Psoas muscle (tissue), 8 donors: ENCODE measurements around the gene FBXO4. TPM values are rescaled to one million over a fixed set of nuclear protein-coding genes. Genes with fewer than 3 reads are reported as not detected.

Experiments
- ATAC-seq, 4 donors: fragments of 200-7000 bp; cut with Tn5 transposase; one replicate each; pipeline ENCODE4 v1.9.1; 2020; ENCODE audit warnings: moderate library complexity in 3 of 4, mild to moderate bottlenecking in 2 of 4
- DNase-seq, 2 donors: peaks; one replicate each; pipeline ENCODE4 v3.0.0-alpha.2; 2020
- H3K27ac ChIP-seq: fragments of 200-600 bp; one replicate; pipeline ENCODE4 v1.8.0; 2022
- H3K27me3 ChIP-seq, 3 donors: fragments of 200-600 bp in 1 of 3; one replicate each; pipeline versions ENCODE4 v1.6.1 to v1.8.0; 2013 to 2022; ENCODE audit warnings: low read length in 2 of 3, mild to moderate bottlenecking in 2 of 3, moderate library complexity in 1 of 3; ENCODE audit not compliant: insufficient read depth in 3 of 3
- H3K36me3 ChIP-seq, 2 donors: fragments of 200-600 bp in 1 of 2; one replicate each; pipeline versions ENCODE4 v1.6.1 to v1.8.0; 2013 to 2022; ENCODE audit warnings: low read depth in 1 of 2, mild to moderate bottlenecking in 1 of 2, moderate library complexity in 1 of 2; ENCODE audit not compliant: insufficient read depth in 1 of 2
- H3K4me1 ChIP-seq: fragments of 200-600 bp; one replicate; pipeline ENCODE4 v1.8.0; 2022
- H3K4me3 ChIP-seq: fragments of 200-600 bp; one replicate; pipeline ENCODE4 v1.8.0; 2022; ENCODE audit warnings: mild to moderate bottlenecking
- H3K9me3 ChIP-seq: fragments of 200-600 bp; one replicate; pipeline ENCODE4 v1.8.0; 2022
- CTCF ChIP-seq: fragments of 200-600 bp; IDR thresholded peaks from one replicate; pipeline ENCODE4 v1.8.0; 2022; ENCODE audit warnings: antibody characterized with exemption
- WGBS, 3 donors: extraction: QIAGEN DNeasy Blood & Tissue Kit; methylation state at CpG; one replicate each; pipeline versions ENCODE4 v1.1.6 to v1.1.7; 2013; 5-methylcytosine and 5-hydroxymethylcytosine counted together
- intact Hi-C, 2 donors: fragments of 100-400 bp; cut with DNase I; formaldehyde crosslinking; loops; one replicate each; pipeline versions ENCODE4 v1.11.0 to v1.14.2; 2022
- polyA plus RNA-seq, 3 donors: library from polyadenylated mRNA; stranded (reverse); fragments of 200-250 nt; gene quantifications; one replicate each; pipeline ENCODE4 v1.2.3, GENCODE V29; 2013
- total RNA-seq, 4 donors: library from RNA; stranded (reverse); fragmentation: NEBNext Ultra II Directional in 2 of 4; extraction: Animal tissue kit (Norgen Biotek cat#: 25700) in 2 of 4; gene quantifications; one replicate each; pipeline versions ENCODE4 v1.2.1 to v1.2.4, GENCODE V29; 2021 to 2023
- donor health status: healthy with polysubstance abuse.
- donor health status: DM: no; HTN: no; CAD: no; lungs with moderate emphysema.
- donor health status: Bipolar disorder and iron deficiency.
- donor health status: healthy.
- donor health status: DM: yes; HTN: yes; CAD: no.
- donor health status: DM: no; HTN: no; CAD: no.
- donor health status: DM: no; HTN: no; CAD: no.
- donor health status: DM: yes; HTN: yes; CAD: no.

FBXO4 gene
- total and polyA plus RNA-seq, 7 donors = 1.2 to 4.3 (median 2.6) TPM

GRCh38 chr5:41891066-41891707, 33.9 kb upstream of the FBXO4 start:
- no peaks in the 10 kb centered on the region for H3K4me1 ChIP-seq
- no peak for ATAC-seq
- 60 to 64% (median 61%) methylated on average over 2 of the region's 2 CpGs for WGBS, 3 donors
- no peak overlapping the region for H3K27ac ChIP-seq
- H3K4me3 ChIP-seq = no peak overlapping the region
- no peak for DNase-seq
- no peak for TF ChIP-seq CTCF
- H3K36me3 ChIP-seq = no peaks in the 10 kb centered on the region
- H3K9me3 ChIP-seq = no peaks in the 10 kb centered on the region
- H3K27me3 ChIP-seq = peaks cover 0 to 14% (median 3%) of the 10 kb centered on the region in 3 donors
- intact Hi-C loops = no loop called here

GRCh38 chr5:41892031-41892430, 33.0 kb upstream of the FBXO4 start:
- no peak for DNase-seq
- no peaks in the 10 kb centered on the region for H3K36me3 ChIP-seq
- H3K27me3 ChIP-seq = peaks cover 0 to 20% (median 6%) of the 10 kb centered on the region in 3 donors
- H3K4me3 ChIP-seq = no peak overlapping the region
- no peak for ATAC-seq
- intact Hi-C loops = no loop called here
- H3K9me3 ChIP-seq = no peaks in the 10 kb centered on the region
- H3K4me1 ChIP-seq = no peaks in the 10 kb centered on the region
- H3K27ac ChIP-seq = no peak overlapping the region
- no peak for TF ChIP-seq CTCF

GRCh38 chr5:41893074-41893851, 31.8 kb upstream of the FBXO4 start:
- no peak overlapping the region for H3K4me3 ChIP-seq
- WGBS, 3 donors = 78 to 83% (median 79%) methylated on average over 3 of the region's 3 CpGs
- no peaks in the 10 kb centered on the region for H3K9me3 ChIP-seq
- DNase-seq (no peak), ATAC-seq (no peak)
- peaks cover 0 to 20% (median 6%) of the 10 kb centered on the region in 3 donors for H3K27me3 ChIP-seq
- TF ChIP-seq CTCF = no peak
- no peak overlapping the region for H3K27ac ChIP-seq
- intact Hi-C loops = no loop called here
- H3K36me3 ChIP-seq = no peaks in the 10 kb centered on the region
- no peaks in the 10 kb centered on the region for H3K4me1 ChIP-seq

- H3K4me1 ChIP-seq = no peaks in the 10 kb centered on the region
- DNase-seq (no peak), ATAC-seq (no peak)
- no peaks in the 10 kb centered on the region for H3K9me3 ChIP-seq
- no peak overlapping the region for H3K4me3 ChIP-seq
- no peak overlapping the region for H3K27ac ChIP-seq
- H3K27me3 ChIP-seq = peaks cover 0 to 17% (median 3%) of the 10 kb centered on the region in 3 donors
- WGBS, 3 donors = 71 to 77% (median 75%) methylated on average over 2 of the region's 2 CpGs
- no peaks in the 10 kb centered on the region for H3K36me3 ChIP-seq
- intact Hi-C loops = no loop called here
- TF ChIP-seq CTCF = no peak
Observed at GRCh38 chr5:41896230-41896629, 28.9 kb upstream of the FBXO4 start.
